ENCODE measurements around the gene ATP6V1G3.

Gene ATP6V1G3

DNA sequence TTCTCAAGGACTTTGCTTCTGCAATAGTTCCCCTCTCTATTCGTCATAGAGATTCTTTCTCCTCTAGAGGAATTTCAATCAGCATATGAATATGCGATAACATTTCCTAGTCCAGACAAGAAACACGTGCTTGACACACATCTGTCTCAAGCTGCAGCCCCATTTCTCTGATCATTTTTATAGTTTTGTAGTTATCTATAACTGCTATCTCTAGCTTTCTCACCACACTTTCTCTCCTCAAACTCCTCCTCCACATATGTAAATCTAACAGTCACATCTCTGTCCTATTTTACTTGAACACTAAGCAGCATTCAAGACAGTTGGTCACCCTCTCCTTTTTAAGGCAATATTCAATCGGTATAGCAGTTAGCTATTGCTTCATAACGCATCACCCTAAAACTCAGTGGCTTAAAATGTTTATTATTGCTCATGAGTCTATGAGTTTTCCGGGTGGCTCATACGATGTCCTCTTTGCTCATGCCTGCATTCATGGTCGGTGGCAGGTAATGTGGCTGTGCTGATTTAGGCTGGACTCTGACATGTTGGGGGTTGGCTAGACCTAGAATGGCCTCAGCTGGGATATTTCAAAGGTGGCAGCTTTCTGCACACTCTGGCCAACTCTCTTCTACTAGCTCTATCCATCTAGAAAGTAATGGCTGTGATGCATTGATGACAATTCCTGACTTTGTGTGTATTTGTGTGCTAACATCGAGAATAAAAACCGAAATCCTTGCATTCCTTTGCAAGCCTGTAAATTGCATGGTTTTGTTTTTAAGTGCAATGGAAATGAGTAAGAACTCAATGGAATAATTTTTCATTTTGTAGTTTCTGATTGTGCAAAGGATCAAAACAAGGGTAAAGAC lies 20.6 kb downstream of the ATP6V1G3 start:
- Histone ChIP-seq H3K4me3 (ENCODE audit: low read depth, low read length) (no peak overlapping the region), H3K9me3 (ENCODE audit: control insufficient read depth, insufficient read depth, low read depth, low read length) (no peaks in the 10 kb centered on the region), H3K27ac (ENCODE audit: extremely low read depth, low read depth, low read length) (no peak overlapping the region), H3K36me3 (ENCODE audit: control insufficient read depth in 2 of 2, insufficient read depth in 1 of 2, low read length in 2 of 2) (no peaks in the 10 kb centered on the region), H3K4me1 (ENCODE audit: control insufficient read depth, insufficient read depth, low read length) (no peaks in the 10 kb centered on the region)
- ChIA-PET CTCF (interaction anchor here (0.7 kb wide), 1 partner anchor 33 kb away, joined by 3 read pairs; no protein-coding TSS in a partner anchor), POLR2A (no interaction called here)
- TF ChIP-seq ZNF426 (tag by site-specific recombination; IDR thresholded peaks at IDR 0.05) (no peak), ZIC2 (tag by site-specific recombination; IDR thresholded peaks at IDR 0.05) (no peak), ZNF221 (tag by site-specific recombination; IDR thresholded peaks at IDR 0.05; ENCODE audit: borderline replicate concordance) (no peak), ZNF639 (tag by site-specific recombination; IDR thresholded peaks at IDR 0.05) (no peak), YY1 (tag by site-specific recombination; IDR thresholded peaks at IDR 0.05) (no peak), HOXA7 (CRISPR knock-in tag; IDR thresholded peaks at IDR 0.05; ENCODE audit: borderline replicate concordance) (no peak), ZNF704 (tag by site-specific recombination; IDR thresholded peaks at IDR 0.05) (no peak)
- TF ChIP-seq, protein P1, sequence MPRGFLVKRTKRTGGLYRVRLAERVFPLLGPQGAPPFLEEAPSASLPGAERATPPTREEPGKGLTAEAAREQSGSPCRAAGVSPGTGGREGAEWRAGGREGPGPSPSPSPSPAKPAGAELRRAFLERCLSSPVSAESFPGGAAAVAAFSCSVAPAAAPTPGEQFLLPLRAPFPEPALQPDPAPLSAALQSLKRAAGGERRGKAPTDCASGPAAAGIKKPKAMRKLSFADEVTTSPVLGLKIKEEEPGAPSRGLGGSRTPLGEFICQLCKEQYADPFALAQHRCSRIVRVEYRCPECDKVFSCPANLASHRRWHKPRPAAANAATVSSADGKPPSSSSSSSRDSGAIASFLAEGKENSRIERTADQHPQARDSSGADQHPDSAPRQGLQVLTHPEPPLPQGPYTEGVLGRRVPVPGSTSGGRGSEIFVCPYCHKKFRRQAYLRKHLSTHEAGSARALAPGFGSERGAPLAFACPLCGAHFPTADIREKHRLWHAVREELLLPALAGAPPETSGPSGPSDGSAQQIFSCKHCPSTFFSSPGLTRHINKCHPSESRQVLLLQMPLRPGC (tag by site-specific recombination; IDR thresholded peaks at IDR 0.05), result no peak

DNA sequence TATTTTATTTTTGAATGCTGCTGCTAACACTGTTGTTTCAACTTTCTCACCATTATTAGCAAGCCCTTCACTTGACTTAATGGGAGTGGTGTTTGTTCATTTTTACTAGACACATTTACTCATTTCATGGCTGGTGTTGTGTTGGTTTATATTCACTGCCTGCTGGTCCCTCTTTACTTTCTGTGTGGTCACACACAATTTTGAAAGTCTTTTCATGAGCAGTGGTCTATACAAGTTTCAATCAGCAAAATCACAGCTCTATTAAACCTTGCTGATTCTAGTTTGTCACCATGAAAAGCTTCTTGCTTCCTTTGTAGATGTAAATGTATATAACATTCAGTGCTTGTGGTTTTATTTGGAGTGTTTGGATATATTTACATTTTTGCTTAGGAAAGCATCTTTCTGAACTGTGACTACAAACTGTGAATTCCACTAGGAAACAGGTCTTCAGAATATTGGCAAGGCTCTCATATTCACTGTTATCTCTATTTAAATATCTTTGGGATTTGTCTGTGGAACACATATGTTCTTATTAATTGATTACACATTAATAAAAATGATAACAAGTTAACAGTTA lies 22.8 kb downstream of the ATP6V1G3 start:
- ChIA-PET CTCF (no interaction called here), POLR2A (no interaction called here)
- Histone ChIP-seq H3K4me3 (ENCODE audit: low read depth, low read length) (no peak overlapping the region), H3K9me3 (ENCODE audit: control insufficient read depth, insufficient read depth, low read depth, low read length) (no peaks in the 10 kb centered on the region), H3K4me1 (ENCODE audit: control insufficient read depth, insufficient read depth, low read length) (no peaks in the 10 kb centered on the region), H3K36me3 (ENCODE audit: control insufficient read depth in 2 of 2, insufficient read depth in 1 of 2, low read length in 2 of 2) (no peaks in the 10 kb centered on the region), H3K27ac (ENCODE audit: extremely low read depth, low read depth, low read length) (no peak overlapping the region)
- TF ChIP-seq OVOL3 (tag by site-specific recombination; IDR thresholded peaks at IDR 0.05), result no peak
- no peak for TF ChIP-seq ZBTB49 (tag by site-specific recombination; IDR thresholded peaks at IDR 0.05; ENCODE audit: low read depth)
- no peak for TF ChIP-seq KLF10 (tag by site-specific recombination; IDR thresholded peaks at IDR 0.05)
- no peak for TF ChIP-seq ZNF266 (tag by site-specific recombination; IDR thresholded peaks at IDR 0.05; ENCODE audit: low read depth)
- no peak for TF ChIP-seq ZNF704 (tag by site-specific recombination; IDR thresholded peaks at IDR 0.05)
- TF ChIP-seq ZNF155 (tag by site-specific recombination; IDR thresholded peaks at IDR 0.05), result no peak
- TF ChIP-seq ZNF626 (tag by site-specific recombination; IDR thresholded peaks at IDR 0.05), result no peak
- no peak for TF ChIP-seq ZNF664 (tag by site-specific recombination; IDR thresholded peaks at IDR 0.05)
- TF ChIP-seq, protein P2, sequence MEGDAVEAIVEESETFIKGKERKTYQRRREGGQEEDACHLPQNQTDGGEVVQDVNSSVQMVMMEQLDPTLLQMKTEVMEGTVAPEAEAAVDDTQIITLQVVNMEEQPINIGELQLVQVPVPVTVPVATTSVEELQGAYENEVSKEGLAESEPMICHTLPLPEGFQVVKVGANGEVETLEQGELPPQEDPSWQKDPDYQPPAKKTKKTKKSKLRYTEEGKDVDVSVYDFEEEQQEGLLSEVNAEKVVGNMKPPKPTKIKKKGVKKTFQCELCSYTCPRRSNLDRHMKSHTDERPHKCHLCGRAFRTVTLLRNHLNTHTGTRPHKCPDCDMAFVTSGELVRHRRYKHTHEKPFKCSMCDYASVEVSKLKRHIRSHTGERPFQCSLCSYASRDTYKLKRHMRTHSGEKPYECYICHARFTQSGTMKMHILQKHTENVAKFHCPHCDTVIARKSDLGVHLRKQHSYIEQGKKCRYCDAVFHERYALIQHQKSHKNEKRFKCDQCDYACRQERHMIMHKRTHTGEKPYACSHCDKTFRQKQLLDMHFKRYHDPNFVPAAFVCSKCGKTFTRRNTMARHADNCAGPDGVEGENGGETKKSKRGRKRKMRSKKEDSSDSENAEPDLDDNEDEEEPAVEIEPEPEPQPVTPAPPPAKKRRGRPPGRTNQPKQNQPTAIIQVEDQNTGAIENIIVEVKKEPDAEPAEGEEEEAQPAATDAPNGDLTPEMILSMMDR (tag by site-specific recombination; IDR thresholded peaks at IDR 0.05), result no peak
- no peak for TF ChIP-seq ZNF280C (tag by site-specific recombination; IDR thresholded peaks at IDR 0.05)
- TF ChIP-seq ZNF529 (tag by site-specific recombination; IDR thresholded peaks at IDR 0.05; ENCODE audit: insufficient replicate concordance), result no peak
- TF ChIP-seq ZNF513 (tag by site-specific recombination; IDR thresholded peaks at IDR 0.05), result no peak

All from HEK293 (cell line).